K562 (cell line): Measurements from ENCODE around the gene MYO1D. TPM values are rescaled to one million over a fixed set of nuclear protein-coding genes. Genes with fewer than 3 reads are reported as not detected.

ENCODE experiments used
- ATAC-seq: fragments of 200-7000 bp; cut with Tn5 transposase; 3 replicates; pipeline ENCODE4 v1.9.1; 2020; ENCODE audit warnings: moderate library complexity
- BruUV-seq: library from RNA; stranded (reverse); fragments of 400-500 nt; replicated peaks from 2 replicates; lab custom pipeline; 2021; lab: Mats Ljungman, UMichigan
- CTCF ChIA-PET: fragments of 300-600 bp; formaldehyde crosslinking; extraction: SDS; loops from one replicate; lab custom pipeline; 2021; ENCODE audit warnings: low intra/inter-chr PET ratio; lab: Yijun Ruan, JAX
- POLR2A ChIA-PET: fragments of 300-600, 350-650 bp; sonication (Branson Sonifier 250); formaldehyde crosslinking; extraction: SDS; loops from one replicate; lab custom pipeline; 2021; ENCODE audit warnings: antibody characterized with exemption, inconsistent platforms; lab: Yijun Ruan, JAX
- DNase-seq, 4 experiments: peaks; one replicate each; pipeline versions ENCODE4 v3.0.0 to v3.0.0-alpha.2; 2011 to 2018; ENCODE audit warnings: low spot score in 3 of 4, mixed read lengths in 3 of 4; ENCODE audit errors: extremely low read depth in 1 of 4
- FAIRE-seq: peaks from 2 replicates; lab custom pipeline; 2011; peaks lifted over from hg19 to GRCh38; lab: Jason Lieb, UNC
- H2AFZ ChIP-seq: 2 replicates; pipeline ENCODE4 v1.6.0; 2011; ENCODE audit warnings: low read depth, low read length, control low read depth, inconsistent platforms
- H3K27ac ChIP-seq: fragments of 200-600 bp; 3 replicates; pipeline ENCODE4 v1.8.0; 2011; ENCODE audit warnings: low read depth, mild to moderate bottlenecking, control low read depth, inconsistent platforms, low read length, moderate library complexity, mixed read lengths; ENCODE audit errors: extremely low read depth
- H3K27me3 ChIP-seq, 2 experiments: fragments of 300-600 bp in 1 of 2; 2 replicates in 1 of 2; 3 replicates in 1 of 2; pipeline versions ENCODE4 v1.6.0 to v1.8.0; 2011; ENCODE audit warnings: inconsistent platforms in 2 of 2, low read length in 2 of 2, mild to moderate bottlenecking in 1 of 2, mixed read lengths in 1 of 2, moderate library complexity in 1 of 2; ENCODE audit not compliant: control insufficient read depth in 2 of 2, insufficient read depth in 2 of 2
- H3K36me3 ChIP-seq: fragments of 300-600 bp; 3 replicates; pipeline ENCODE4 v1.8.0; 2011; ENCODE audit warnings: mild to moderate bottlenecking, low read length, inconsistent platforms; ENCODE audit not compliant: control insufficient read depth, insufficient read depth
- H3K4me1 ChIP-seq, 2 experiments: fragments of 200-600 bp in 1 of 2; replicated peaks in 1 of 2; 2 replicates in 1 of 2; 3 replicates in 1 of 2; pipeline versions ENCODE4 v1.5.1 to v1.8.0; 2011; ENCODE audit warnings: inconsistent platforms in 2 of 2, low read length in 2 of 2, mild to moderate bottlenecking in 1 of 2, mixed read lengths in 1 of 2, moderate library complexity in 1 of 2; ENCODE audit not compliant: control insufficient read depth in 2 of 2, insufficient read depth in 2 of 2
- H3K4me2 ChIP-seq: 2 replicates; pipeline ENCODE4 v1.6.1; 2011; ENCODE audit warnings: low read length, control low read depth, inconsistent platforms, mixed read lengths; ENCODE audit not compliant: insufficient read depth
- H3K4me3 ChIP-seq: fragments of 200-600 bp; sonication (generic), shearing (Covaris generic); 2 replicates; pipeline ENCODE4 v1.5.1; 2016; ENCODE audit warnings: control low read depth, inconsistent platforms
- H3K79me2 ChIP-seq: fragments of 200-600 bp; 3 replicates; pipeline ENCODE4 v1.8.0; 2011; ENCODE audit warnings: low read length, inconsistent platforms; ENCODE audit not compliant: control insufficient read depth, insufficient read depth
- H3K9ac ChIP-seq, 2 experiments: 2 replicates each; pipeline versions ENCODE4 v1.6.0 to v1.6.1; 2011; ENCODE audit warnings: low read depth in 2 of 2, low read length in 2 of 2, control low read depth in 1 of 2, inconsistent platforms in 1 of 2, mild to moderate bottlenecking in 1 of 2, mixed read lengths in 1 of 2; ENCODE audit not compliant: insufficient read depth in 1 of 2
- H3K9me1 ChIP-seq: one replicate; pipeline ENCODE4 v1.6.0; 2011; ENCODE audit warnings: inconsistent platforms, mild to moderate bottlenecking, low read length, moderate library complexity; ENCODE audit not compliant: control insufficient read depth, insufficient read depth
- H3K9me3 ChIP-seq: replicated peaks from 2 replicates; pipeline ENCODE4 v1.5.1; 2011; ENCODE audit warnings: low read depth, low read length, inconsistent platforms; ENCODE audit not compliant: control insufficient read depth, insufficient read depth
- H4K20me1 ChIP-seq: replicated peaks from 2 replicates; pipeline ENCODE4 v1.6.1; 2011; ENCODE audit warnings: low read length, inconsistent platforms, mixed read lengths; ENCODE audit not compliant: control insufficient read depth, insufficient read depth
- ARID4B ChIP-seq: sonication (generic); formaldehyde crosslinking; IDR thresholded peaks from 2 replicates; pipeline ENCODE4 v1.8.0; 2022; ENCODE audit warnings: mild to moderate bottlenecking, missing genetic modification reagents
- BMI1 ChIP-seq: fragments of 150-350 bp; IDR thresholded peaks from 2 replicates; pipeline ENCODE4 v1.6.1; 2014; ENCODE audit warnings: low read length
- CREB1 ChIP-seq, 2 experiments: sonication (generic) in 1 of 2; formaldehyde crosslinking in 1 of 2; IDR thresholded peaks; 2 replicates each; pipeline versions ENCODE4 v1.6.1 to v1.8.0; 2012 to 2022; ENCODE audit warnings: inconsistent platforms in 1 of 2, mild to moderate bottlenecking in 1 of 2, missing genetic modification reagents in 1 of 2, moderate library complexity in 1 of 2
- CREM ChIP-seq: IDR thresholded peaks from 2 replicates; pipeline ENCODE4 v1.6.1; 2014; ENCODE audit warnings: antibody characterized with exemption, low read depth
- MCM3 ChIP-seq: fragments of 450-650 bp; IDR thresholded peaks from 2 replicates; pipeline ENCODE4 v1.6.1; 2016
- MCM5 ChIP-seq: fragments of 450-650 bp; IDR thresholded peaks from 2 replicates; pipeline ENCODE4 v1.6.1; 2016; ENCODE audit warnings: low read depth
- THAP12 ChIP-seq: fragments of 250-450 bp; sonication (Bioruptor Pico); IDR thresholded peaks from 2 replicates; pipeline ENCODE4 v1.9.0; 2021; ENCODE audit warnings: mild to moderate bottlenecking, inconsistent platforms
- ZNF384 ChIP-seq: IDR thresholded peaks from 2 replicates; pipeline ENCODE4 v1.6.1; 2012; ENCODE audit warnings: low read depth, low read length, improper control_type of control experiment
- WGBS: fragments of 100-300 bp; shearing (Covaris generic); methylation state at CpG from one replicate; pipeline ENCODE4 v1.1.6; 2016; ENCODE audit warnings: low coverage, mixed read lengths; ENCODE audit not compliant: insufficient coverage; ENCODE audit errors: missing lambda C conversion rate; 5-methylcytosine and 5-hydroxymethylcytosine counted together
- in situ Hi-C: fragments of 300-500 bp; cut with MboI; formaldehyde crosslinking; loops from 4 replicates; pipeline ENCODE4 v1.15.0; 2018; ENCODE audit warnings: inconsistent platforms, mixed read lengths
- intact Hi-C: fragments of 100-400 bp; cut with micrococcal nuclease; formaldehyde crosslinking; loops from 2 replicates; pipeline ENCODE4 v1.14.2; 2022
- polyA plus RNA-seq, 8 experiments: library from polyadenylated mRNA; depleted of rRNA in 4 of 8; stranded (reverse) in 5 of 8; unstranded in 3 of 8; fragments of >200 nt; fragmentation: Nextera tagmentation in 2 of 8; fragmentation: Illumina TruSeq in 1 of 8; extraction: Ambion mirVana in 2 of 8; extraction: Trizol in 1 of 8; gene quantifications; 2 replicates each; pipeline versions ENCODE4 v1.2.1 to v1.2.3, GENCODE V29; 2011 to 2014; ENCODE audit warnings: inconsistent platforms in 1 of 8, missing spikeins in 1 of 8
- total RNA-seq, 7 experiments: library from RNA; depleted of rRNA in 6 of 7; stranded (reverse); fragments of >200 nt in 6 of 7; fragmentation: Illumina TruSeq in 2 of 7; extraction: Trizol in 2 of 7; gene quantifications; 2 replicates each; pipeline versions ENCODE4 v1.2.1 to v1.2.3, GENCODE V29; 2011 to 2021; ENCODE audit warnings: low replicate concordance in 1 of 7
- TF ChIP-seq, protein P1 (sequence below), 3 experiments: fragments of 200-800 bp in 1 of 3; fragments of 250-450 bp in 1 of 3; fragments of 450-650 bp in 1 of 3; sonication (Bioruptor Pico) in 1 of 3; sonication (Bioruptor generic) in 1 of 3; formaldehyde crosslinking in 1 of 3; IDR thresholded peaks; 2 replicates each; pipeline versions ENCODE4 v1.6.1 to v1.8.0; 2016 to 2022; ENCODE audit warnings: mild to moderate bottlenecking in 2 of 3, missing genetic modification characterization in 2 of 3, missing compliant biosample characterization in 1 of 3, moderate library complexity in 1 of 3
- TF ChIP-seq, protein P2 (sequence below): fragments of 450-650 bp; IDR thresholded peaks from one replicate; pipeline ENCODE4 v1.6.1; 2018; ENCODE audit warnings: mild to moderate bottlenecking, moderate library complexity; ENCODE audit not compliant: partially characterized antibody

Gene MYO1D
- total and polyA plus RNA-seq, 9 of the 15 experiments (the other 6 are each of a cell fraction or from before 2014, with no cell fraction given): 2.1 to 71.2 (median 45.4) TPM

GRCh38 chr17:32541640-32542039, 335.3 kb downstream of the MYO1D start:
- ChIA-PET CTCF (no interaction called here), POLR2A (interaction anchor here (0.6 to 1.3 kb wide), 2 partner anchors 11 to 471 kb away, joined by 3 to 4 read pairs; no protein-coding TSS in a partner anchor)
- TF ChIP-seq, protein P1, sequence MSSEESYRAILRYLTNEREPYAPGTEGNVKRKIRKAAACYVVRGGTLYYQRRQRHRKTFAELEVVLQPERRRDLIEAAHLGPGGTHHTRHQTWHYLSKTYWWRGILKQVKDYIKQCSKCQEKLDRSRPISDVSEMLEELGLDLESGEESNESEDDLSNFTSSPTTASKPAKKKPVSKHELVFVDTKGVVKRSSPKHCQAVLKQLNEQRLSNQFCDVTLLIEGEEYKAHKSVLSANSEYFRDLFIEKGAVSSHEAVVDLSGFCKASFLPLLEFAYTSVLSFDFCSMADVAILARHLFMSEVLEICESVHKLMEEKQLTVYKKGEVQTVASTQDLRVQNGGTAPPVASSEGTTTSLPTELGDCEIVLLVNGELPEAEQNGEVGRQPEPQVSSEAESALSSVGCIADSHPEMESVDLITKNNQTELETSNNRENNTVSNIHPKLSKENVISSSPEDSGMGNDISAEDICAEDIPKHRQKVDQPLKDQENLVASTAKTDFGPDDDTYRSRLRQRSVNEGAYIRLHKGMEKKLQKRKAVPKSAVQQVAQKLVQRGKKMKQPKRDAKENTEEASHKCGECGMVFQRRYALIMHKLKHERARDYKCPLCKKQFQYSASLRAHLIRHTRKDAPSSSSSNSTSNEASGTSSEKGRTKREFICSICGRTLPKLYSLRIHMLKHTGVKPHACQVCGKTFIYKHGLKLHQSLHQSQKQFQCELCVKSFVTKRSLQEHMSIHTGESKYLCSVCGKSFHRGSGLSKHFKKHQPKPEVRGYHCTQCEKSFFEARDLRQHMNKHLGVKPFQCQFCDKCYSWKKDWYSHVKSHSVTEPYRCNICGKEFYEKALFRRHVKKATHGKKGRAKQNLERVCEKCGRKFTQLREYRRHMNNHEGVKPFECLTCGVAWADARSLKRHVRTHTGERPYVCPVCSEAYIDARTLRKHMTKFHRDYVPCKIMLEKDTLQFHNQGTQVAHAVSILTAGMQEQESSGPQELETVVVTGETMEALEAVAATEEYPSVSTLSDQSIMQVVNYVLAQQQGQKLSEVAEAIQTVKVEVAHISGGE (CRISPR knock-in tag; IDR thresholded peaks at IDR 0.05): no peak
- TF ChIP-seq ZNF384 (no peak), THAP12 (no peak), MCM3 (no peak), BMI1 (no peak), ARID4B (no peak), CREB1 (IDR thresholded peaks at IDR 0.05) (no peak), CREB1 (CRISPR knock-in tag; IDR thresholded peaks at IDR 0.05) (no peak), MCM5 (no peak), CREM (no peak)
- TF ChIP-seq, protein P2, sequence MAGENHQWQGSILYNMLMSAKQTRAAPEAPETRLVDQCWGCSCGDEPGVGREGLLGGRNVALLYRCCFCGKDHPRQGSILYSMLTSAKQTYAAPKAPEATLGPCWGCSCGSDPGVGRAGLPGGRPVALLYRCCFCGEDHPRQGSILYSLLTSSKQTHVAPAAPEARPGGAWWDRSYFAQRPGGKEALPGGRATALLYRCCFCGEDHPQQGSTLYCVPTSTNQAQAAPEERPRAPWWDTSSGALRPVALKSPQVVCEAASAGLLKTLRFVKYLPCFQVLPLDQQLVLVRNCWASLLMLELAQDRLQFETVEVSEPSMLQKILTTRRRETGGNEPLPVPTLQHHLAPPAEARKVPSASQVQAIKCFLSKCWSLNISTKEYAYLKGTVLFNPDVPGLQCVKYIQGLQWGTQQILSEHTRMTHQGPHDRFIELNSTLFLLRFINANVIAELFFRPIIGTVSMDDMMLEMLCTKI: no peak

More at GRCh38 chr17:32541640-32542039, 335.3 kb downstream of the MYO1D start:
- H3K9me1 ChIP-seq: no peaks in the 10 kb centered on the region
- 53% methylated on average over 5 of the region's 5 CpGs for WGBS
- no peaks in the 10 kb centered on the region for H3K27me3 ChIP-seq
- no peak for FAIRE-seq
- in situ Hi-C loops: no loop called here
- H3K79me2 ChIP-seq: no peaks in the 10 kb centered on the region
- H3K4me2 ChIP-seq: no peak overlapping the region
- no peaks in the 10 kb centered on the region; the same call in 2 of the 3 replicates for H3K36me3 ChIP-seq
- no peak overlapping the region for H3K9ac ChIP-seq
- no peak overlapping the region for H3K27ac ChIP-seq
- intact Hi-C loops: no loop called here
- no TSS peak for BruUV-seq
- peaks cover 0 to 13% of the 10 kb centered on the region in 2 experiments; a peak in 2 of 5 replicates for H3K4me1 ChIP-seq
- no peaks in the 10 kb centered on the region; the same call in 1 of the 2 replicates for H4K20me1 ChIP-seq
- H2AFZ ChIP-seq: no peak overlapping the region
- no peak for ATAC-seq
- DNase-seq: no peak
- H3K4me3 ChIP-seq: no peak overlapping the region
- no peaks in the 10 kb centered on the region for H3K9me3 ChIP-seq
